ENCODE results near the gene ERBIN.

DNA sequence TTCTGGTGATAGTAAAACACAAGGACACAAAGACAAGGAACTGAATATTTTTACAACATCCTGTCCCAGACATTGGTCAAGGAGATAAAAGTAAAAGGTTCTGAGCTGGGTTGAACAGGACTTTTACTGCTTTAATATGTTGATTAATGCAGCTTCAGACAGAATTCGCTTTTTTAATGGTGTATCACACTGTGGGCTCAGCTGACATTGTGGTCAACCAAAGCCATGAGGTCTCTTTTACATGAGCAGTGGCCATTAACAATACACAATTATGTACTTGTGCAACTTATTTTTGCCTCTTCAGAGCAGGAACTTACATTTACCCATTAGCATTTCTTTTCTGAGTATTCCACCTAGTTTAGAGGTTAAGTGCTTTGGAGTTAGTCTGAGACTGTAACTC lies 22.8 kb upstream of the ERBIN start:
- no peak for TF ChIP-seq CTCF (conservative IDR thresholded peaks at IDR 0.05; ENCODE audit: low read depth in 2 of 2)
- no peak for TF ChIP-seq EZH2 (IDR thresholded peaks at IDR 0.05; ENCODE audit: low read depth, unreplicated experiment)
- no peak for TF ChIP-seq POLR2AphosphoS5 (IDR thresholded peaks at IDR 0.05; ENCODE audit: low read depth)
- no peak for TF ChIP-seq JUNB (IDR thresholded peaks at IDR 0.05; ENCODE audit: unreplicated experiment)
- TF ChIP-seq REST (IDR thresholded peaks at IDR 0.05; ENCODE audit: unreplicated experiment) = no peak
- no peak for TF ChIP-seq CREB1 (CRISPR knock-in tag; IDR thresholded peaks at IDR 0.05; ENCODE audit: low read depth)
- TF ChIP-seq EZH2phosphoT487 (IDR thresholded peaks at IDR 0.05; ENCODE audit: unreplicated experiment) = no peak
- no peak for TF ChIP-seq STAT1 (IDR thresholded peaks at IDR 0.05; ENCODE audit: unreplicated experiment)
- no peak for TF ChIP-seq ZNF114 (CRISPR knock-in tag; IDR thresholded peaks at IDR 0.05)
- TF ChIP-seq NANOG (IDR thresholded peaks at IDR 0.05; ENCODE audit: borderline replicate concordance) = no peak
- TF ChIP-seq, protein P1, sequence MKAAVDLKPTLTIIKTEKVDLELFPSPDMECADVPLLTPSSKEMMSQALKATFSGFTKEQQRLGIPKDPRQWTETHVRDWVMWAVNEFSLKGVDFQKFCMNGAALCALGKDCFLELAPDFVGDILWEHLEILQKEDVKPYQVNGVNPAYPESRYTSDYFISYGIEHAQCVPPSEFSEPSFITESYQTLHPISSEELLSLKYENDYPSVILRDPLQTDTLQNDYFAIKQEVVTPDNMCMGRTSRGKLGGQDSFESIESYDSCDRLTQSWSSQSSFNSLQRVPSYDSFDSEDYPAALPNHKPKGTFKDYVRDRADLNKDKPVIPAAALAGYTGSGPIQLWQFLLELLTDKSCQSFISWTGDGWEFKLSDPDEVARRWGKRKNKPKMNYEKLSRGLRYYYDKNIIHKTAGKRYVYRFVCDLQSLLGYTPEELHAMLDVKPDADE (IDR thresholded peaks at IDR 0.05) = no peak
- no peak for TF ChIP-seq ZNF331 (CRISPR knock-in tag; IDR thresholded peaks at IDR 0.05; ENCODE audit: low read depth)
- no peak for TF ChIP-seq ZNF462 (CRISPR knock-in tag; IDR thresholded peaks at IDR 0.05)
